GM12878 (cell line): Measurements from ENCODE around the gene FSTL4. TPM values are rescaled to one million over a fixed set of nuclear protein-coding genes. Genes with fewer than 3 reads are reported as not detected.

Experiments used
- ATAC-seq: fragments of 200-7000 bp; cut with Tn5 transposase; 3 replicates; pipeline ENCODE4 v1.9.1; 2020; ENCODE audit warnings: mild to moderate bottlenecking, moderate library complexity
- BruUV-seq: library from RNA; stranded (reverse); fragments of 400-500 nt; replicated peaks from 2 replicates; lab custom pipeline; 2021; lab: Mats Ljungman, UMichigan
- CTCF ChIA-PET: fragments of 300-600 bp; sonication (Branson Sonifier 250); formaldehyde crosslinking; extraction: SDS; loops from one replicate; lab custom pipeline; 2021; ENCODE audit warnings: inconsistent platforms; lab: Yijun Ruan, JAX
- POLR2A ChIA-PET: fragments of 350-600 bp; formaldehyde crosslinking; extraction: SDS; loops from one replicate; lab custom pipeline; 2021; ENCODE audit warnings: inconsistent platforms; lab: Charles Lee
- RAD21 ChIA-PET: fragments of 300-600 bp; sonication (Branson Sonifier 250); formaldehyde crosslinking; loops from one replicate; lab custom pipeline; 2023; ENCODE audit warnings: antibody characterized with exemption; ENCODE audit not compliant: unreplicated experiment; lab: Charles Lee
- SMC1A ChIA-PET: fragments of 300-600 bp; sonication (Branson Sonifier 250); formaldehyde crosslinking; loops from one replicate; lab custom pipeline; 2023; ENCODE audit not compliant: unreplicated experiment, uncharacterized antibody; lab: Charles Lee
- DNase-seq: peaks from one replicate; pipeline ENCODE4 v3.0.0-alpha.2; 2011; ENCODE audit warnings: low read depth, low spot score
- FAIRE-seq: peaks from 3 replicates; lab custom pipeline; 2011; peaks lifted over from hg19 to GRCh38; lab: Jason Lieb, UNC
- H2AFZ ChIP-seq: 2 replicates; pipeline ENCODE4 v1.6.0; 2011; ENCODE audit warnings: low read depth, low read length, control low read depth; ENCODE audit not compliant: control insufficient read depth
- H3K27ac ChIP-seq: 2 replicates; pipeline ENCODE4 v1.5.1; 2011; ENCODE audit warnings: control low read depth; ENCODE audit not compliant: control insufficient read depth, insufficient read depth
- H3K27me3 ChIP-seq, 2 experiments: replicated peaks in 1 of 2; 2 replicates each; pipeline versions ENCODE4 v1.6.0 to v1.6.1; 2011; ENCODE audit warnings: low read length in 1 of 2; ENCODE audit not compliant: control insufficient read depth in 2 of 2, insufficient read depth in 2 of 2
- H3K36me3 ChIP-seq, 2 experiments: 2 replicates each; pipeline ENCODE4 v1.5.1; 2011; ENCODE audit warnings: low read length in 1 of 2; ENCODE audit not compliant: control insufficient read depth in 2 of 2, insufficient read depth in 2 of 2
- H3K4me1 ChIP-seq: 2 replicates; pipeline ENCODE4 v1.6.1; 2011; ENCODE audit warnings: mild to moderate bottlenecking, low read length, moderate library complexity, mixed read lengths; ENCODE audit not compliant: control insufficient read depth, insufficient read depth
- H3K4me2 ChIP-seq: 2 replicates; pipeline ENCODE4 v1.6.0; 2011; ENCODE audit warnings: control low read depth; ENCODE audit not compliant: control insufficient read depth, insufficient read depth
- H3K4me3 ChIP-seq: fragments of 200-600 bp; sonication (generic); 2 replicates; pipeline ENCODE4 v1.5.1; 2016
- H3K79me2 ChIP-seq: 2 replicates; pipeline ENCODE4 v1.6.0; 2011; ENCODE audit warnings: low read length; ENCODE audit not compliant: control insufficient read depth, insufficient read depth
- H3K9ac ChIP-seq: 2 replicates; pipeline ENCODE4 v1.8.0; 2011; ENCODE audit warnings: low read length, control low read depth, mixed read lengths; ENCODE audit not compliant: control insufficient read depth, insufficient read depth
- H3K9me3 ChIP-seq: replicated peaks from 3 replicates; pipeline ENCODE4 v1.5.1; 2011; ENCODE audit warnings: mild to moderate bottlenecking, low read length; ENCODE audit not compliant: control insufficient read depth, insufficient read depth
- H4K20me1 ChIP-seq: 2 replicates; pipeline ENCODE4 v1.6.0; 2011; ENCODE audit not compliant: control insufficient read depth, insufficient read depth
- BHLHE40 ChIP-seq, 2 experiments: fragments of 450-650 bp in 1 of 2; IDR thresholded peaks; 2 replicates each; pipeline ENCODE4 v1.6.1; 2011 to 2017; ENCODE audit warnings: low read depth in 2 of 2, borderline replicate concordance in 1 of 2, improper control_type of control experiment in 1 of 2, low read length in 1 of 2, mild to moderate bottlenecking in 1 of 2
- EZH2 ChIP-seq: IDR thresholded peaks from 2 replicates; pipeline ENCODE4 v1.6.1; 2012; ENCODE audit warnings: low read depth, mild to moderate bottlenecking, control low read depth, inconsistent platforms, low read length, borderline replicate concordance; ENCODE audit not compliant: control insufficient read depth
- FOS ChIP-seq: IDR thresholded peaks from 3 replicates; pipeline ENCODE4 v1.6.1; 2011; ENCODE audit warnings: borderline replicate concordance; ENCODE audit not compliant: insufficient read length; ENCODE audit errors: extremely low read depth
- MYB ChIP-seq: fragments of 150-350 bp; IDR thresholded peaks from 2 replicates; pipeline ENCODE4 v1.6.1; 2014; ENCODE audit warnings: mild to moderate bottlenecking, low read depth, low read length, borderline replicate concordance
- NFXL1 ChIP-seq: fragments of 450-650 bp; IDR thresholded peaks from 2 replicates; pipeline ENCODE4 v1.6.1; 2017; ENCODE audit warnings: antibody characterized with exemption, mild to moderate bottlenecking, borderline replicate concordance
- RCOR1 ChIP-seq: conservative IDR thresholded peaks from 2 replicates; pipeline ENCODE4 v1.6.1; 2012; ENCODE audit warnings: low read depth, low read length, improper control_type of control experiment
- RELA ChIP-seq: fragments of 450-650 bp; IDR thresholded peaks from 2 replicates; pipeline ENCODE4 v1.8.0; 2014; ENCODE audit warnings: borderline replicate concordance; ENCODE audit not compliant: partially characterized antibody
- SRF ChIP-seq, 2 experiments: IDR thresholded peaks; 2 replicates each; pipeline ENCODE4 v1.6.1; 2011; ENCODE audit warnings: low read depth in 2 of 2, low read length in 2 of 2, mild to moderate bottlenecking in 1 of 2, moderate library complexity in 1 of 2
- YBX1 ChIP-seq: fragments of 450-650 bp; IDR thresholded peaks from 2 replicates; pipeline ENCODE4 v1.6.1; 2016; ENCODE audit warnings: antibody characterized with exemption
- ZZZ3 ChIP-seq: IDR thresholded peaks from 2 replicates; pipeline ENCODE4 v1.6.1; 2011; ENCODE audit warnings: low read depth; ENCODE audit not compliant: control insufficient read depth, insufficient read length
- WGBS: methylation state at CpG from one replicate; pipeline ENCODE4 v1.1.6; 2016; ENCODE audit warnings: low lambda C conversion rate; ENCODE audit not compliant: insufficient replicate concordance, insufficient coverage; ENCODE audit errors: missing lambda C conversion rate; 5-methylcytosine and 5-hydroxymethylcytosine counted together
- in situ Hi-C: fragments of 300-500 bp; cut with MboI; formaldehyde crosslinking; loops from 9 replicates; pipeline ENCODE4 v1.14.3; 2018; ENCODE audit warnings: mixed read lengths
- intact Hi-C: fragments of 100-400 bp; cut with micrococcal nuclease; formaldehyde crosslinking; loops from one replicate; pipeline ENCODE4 v1.14.2; 2022; ENCODE audit not compliant: unreplicated experiment
- polyA plus RNA-seq, 11 experiments: library from polyadenylated mRNA; depleted of rRNA in 4 of 11; unstranded in 6 of 11; stranded (reverse) in 5 of 11; fragments of >200 nt; fragmentation: Nextera tagmentation in 4 of 11; fragmentation: Illumina TruSeq in 1 of 11; extraction: Ambion mirVana in 4 of 11; extraction: Trizol in 1 of 11; gene quantifications; 1 replicate in 1 of 11; 2 replicates in 10 of 11; pipeline versions ENCODE4 v1.2.1 to v1.2.3, GENCODE V29; 2011 to 2016; ENCODE audit warnings: inconsistent platforms in 2 of 11, missing spikeins in 2 of 11, low read depth in 1 of 11
- total RNA-seq, 4 experiments: library from RNA; depleted of rRNA in 3 of 4; stranded (reverse); fragments of >200 nt in 3 of 4; fragmentation: Illumina TruSeq in 1 of 4; extraction: Trizol in 1 of 4; gene quantifications; 2 replicates each; pipeline versions ENCODE4 v1.2.1 to v1.2.3, GENCODE V29; 2013 to 2021
- TF ChIP-seq, protein P1 (sequence below): fragments of 450-650 bp; IDR thresholded peaks from 2 replicates; pipeline ENCODE4 v1.6.1; 2016; ENCODE audit warnings: mild to moderate bottlenecking

Gene FSTL4
- total and polyA plus RNA-seq, 10 of the 15 experiments (the other 5 are each of a cell fraction or from before 2014, with no cell fraction given), result 0.01 to 0.79 (median 0.21) TPM; not detected in 6

DNA sequence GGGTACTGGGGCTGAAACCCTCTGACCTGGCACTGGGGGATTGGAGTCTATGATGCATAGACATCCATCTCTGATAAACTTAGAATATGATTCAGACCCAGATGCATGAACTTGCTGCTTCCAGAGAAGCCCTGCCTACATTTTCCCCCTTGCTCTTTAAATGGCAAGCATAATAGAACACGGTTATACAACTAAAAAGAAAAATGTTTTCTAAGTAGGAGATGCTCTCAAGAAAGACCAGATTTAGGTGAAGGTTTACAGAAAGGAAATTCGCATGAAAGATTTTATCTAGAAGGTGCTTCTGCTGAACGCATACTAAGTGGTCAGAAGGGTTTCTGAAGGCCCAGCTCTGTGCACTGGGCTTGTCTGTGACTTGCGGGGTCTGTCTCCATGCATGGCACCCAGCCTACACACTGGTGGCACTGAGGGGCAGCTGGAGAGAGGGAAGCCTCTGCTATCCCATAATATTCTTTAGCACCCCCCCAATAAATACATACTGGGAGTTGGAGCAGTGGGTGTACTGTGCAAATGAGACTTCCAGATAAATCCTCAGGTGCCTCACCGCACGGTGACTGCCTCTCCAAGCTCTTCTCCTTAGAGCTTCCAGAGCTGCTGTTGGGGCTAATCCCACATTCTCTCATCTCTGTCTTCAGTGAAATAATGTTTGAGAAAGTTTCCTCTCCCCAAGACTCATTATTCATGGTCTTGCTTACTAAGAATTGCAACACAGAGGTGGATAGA, 114.6 kb downstream of the FSTL4 start:
- WGBS, result 35% methylated on average over 6 of the region's 6 CpGs
- Histone ChIP-seq H2AFZ (no peak overlapping the region), H3K27ac (no peak overlapping the region), H3K27me3 (peaks cover 0 to 2% of the 10 kb centered on the region in 2 experiments; a peak in 2 of 4 replicates), H3K79me2 (no peaks in the 10 kb centered on the region), H4K20me1 (no peaks in the 10 kb centered on the region), H3K4me2 (no peak overlapping the region), H3K4me3 (no peak overlapping the region), H3K4me1 (no peaks in the 10 kb centered on the region), H3K36me3 (no peaks in the 10 kb centered on the region), H3K9me3 (no peaks in the 10 kb centered on the region), H3K9ac (no peak overlapping the region)
- ChIA-PET SMC1A (no interaction called here), POLR2A (no interaction called here), CTCF (no interaction called here), RAD21 (no interaction called here)
- ATAC-seq (no peak), FAIRE-seq (no peak), DNase-seq (no peak)
- TF ChIP-seq ZZZ3 (no peak), EZH2 (no peak), NFXL1 (no peak), RCOR1 (no peak), BHLHE40 (IDR thresholded peaks at IDR 0.05; ENCODE audit: borderline replicate concordance in 1 of 2, low read depth in 2 of 2, low read length in 1 of 2) (no peak), SRF (IDR thresholded peaks at IDR 0.05; ENCODE audit: low read depth in 2 of 2, low read length in 2 of 2) (no peak), MYB (no peak), YBX1 (no peak), FOS (no peak), RELA (no peak)
- TF ChIP-seq, protein P1, sequence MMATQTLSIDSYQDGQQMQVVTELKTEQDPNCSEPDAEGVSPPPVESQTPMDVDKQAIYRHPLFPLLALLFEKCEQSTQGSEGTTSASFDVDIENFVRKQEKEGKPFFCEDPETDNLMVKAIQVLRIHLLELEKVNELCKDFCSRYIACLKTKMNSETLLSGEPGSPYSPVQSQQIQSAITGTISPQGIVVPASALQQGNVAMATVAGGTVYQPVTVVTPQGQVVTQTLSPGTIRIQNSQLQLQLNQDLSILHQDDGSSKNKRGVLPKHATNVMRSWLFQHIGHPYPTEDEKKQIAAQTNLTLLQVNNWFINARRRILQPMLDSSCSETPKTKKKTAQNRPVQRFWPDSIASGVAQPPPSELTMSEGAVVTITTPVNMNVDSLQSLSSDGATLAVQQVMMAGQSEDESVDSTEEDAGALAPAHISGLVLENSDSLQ, result no peak
- no TSS peak for BruUV-seq
- intact Hi-C loops (no loop called here), in situ Hi-C loops (no loop called here)
